ENCODE data around the gene PEX13.

DNA sequence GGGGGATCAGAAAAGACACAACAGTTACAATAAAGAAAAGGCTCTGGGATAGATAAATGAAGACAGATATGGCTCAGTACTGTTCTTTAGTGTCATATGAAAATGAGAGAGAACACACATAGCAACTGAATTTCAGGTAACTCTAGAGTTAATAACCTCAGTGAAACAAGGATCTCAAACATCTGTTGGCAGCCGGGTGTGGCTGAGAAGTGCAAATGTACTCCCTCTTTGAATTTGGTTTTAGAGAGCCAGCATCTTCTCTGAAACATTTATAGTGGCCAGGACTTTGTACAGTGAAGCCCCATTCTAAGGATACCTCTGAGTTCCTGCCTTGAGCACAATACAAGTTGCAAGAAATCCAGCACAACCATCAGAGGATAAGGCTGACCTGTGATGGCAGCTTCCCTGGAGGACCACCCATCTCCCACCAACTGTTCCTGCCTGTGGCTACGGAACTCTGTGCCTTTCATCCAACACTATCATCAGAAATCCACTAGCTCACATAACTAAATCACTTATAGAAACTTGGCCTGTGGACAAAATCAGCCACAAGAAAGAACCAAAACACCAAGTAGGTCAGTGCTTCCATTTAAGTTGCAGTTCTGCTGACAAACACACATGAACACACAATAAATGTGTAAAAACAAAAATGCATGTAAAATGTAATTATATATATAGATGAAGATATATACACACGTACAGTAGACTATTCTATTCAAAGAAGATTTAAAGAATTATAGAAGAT lies 37.3 kb upstream of the PEX13 start:
- TF ChIP-seq, protein P1, sequence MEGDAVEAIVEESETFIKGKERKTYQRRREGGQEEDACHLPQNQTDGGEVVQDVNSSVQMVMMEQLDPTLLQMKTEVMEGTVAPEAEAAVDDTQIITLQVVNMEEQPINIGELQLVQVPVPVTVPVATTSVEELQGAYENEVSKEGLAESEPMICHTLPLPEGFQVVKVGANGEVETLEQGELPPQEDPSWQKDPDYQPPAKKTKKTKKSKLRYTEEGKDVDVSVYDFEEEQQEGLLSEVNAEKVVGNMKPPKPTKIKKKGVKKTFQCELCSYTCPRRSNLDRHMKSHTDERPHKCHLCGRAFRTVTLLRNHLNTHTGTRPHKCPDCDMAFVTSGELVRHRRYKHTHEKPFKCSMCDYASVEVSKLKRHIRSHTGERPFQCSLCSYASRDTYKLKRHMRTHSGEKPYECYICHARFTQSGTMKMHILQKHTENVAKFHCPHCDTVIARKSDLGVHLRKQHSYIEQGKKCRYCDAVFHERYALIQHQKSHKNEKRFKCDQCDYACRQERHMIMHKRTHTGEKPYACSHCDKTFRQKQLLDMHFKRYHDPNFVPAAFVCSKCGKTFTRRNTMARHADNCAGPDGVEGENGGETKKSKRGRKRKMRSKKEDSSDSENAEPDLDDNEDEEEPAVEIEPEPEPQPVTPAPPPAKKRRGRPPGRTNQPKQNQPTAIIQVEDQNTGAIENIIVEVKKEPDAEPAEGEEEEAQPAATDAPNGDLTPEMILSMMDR (conservative IDR thresholded peaks at IDR 0.05; ENCODE audit: low read length), result no peak
- no peak for TF ChIP-seq EZH2phosphoT487 (IDR thresholded peaks at IDR 0.05; ENCODE audit: borderline replicate concordance, low read depth, low read length)

Measured in OCI-LY7 (cell line).